GM12865 (cell line): ENCODE results near the gene LAMB4.

ENCODE experiments used
- DNase-seq: peaks from one replicate; pipeline ENCODE4 v3.0.0; 2010; ENCODE audit warnings: low read depth
- H3K4me3 ChIP-seq: 2 replicates; pipeline ENCODE4 v1.5.1; 2011; ENCODE audit warnings: mild to moderate bottlenecking, low read depth, low read length, control low read depth
- TF ChIP-seq, protein P1 (sequence below): IDR thresholded peaks from 2 replicates; pipeline ENCODE4 v1.5.1; 2011; ENCODE audit warnings: low read length, control low read depth, low read depth, inconsistent platforms; ENCODE audit not compliant: insufficient read depth; ENCODE audit errors: missing control alignments

The LAMB4 gene

DNA sequence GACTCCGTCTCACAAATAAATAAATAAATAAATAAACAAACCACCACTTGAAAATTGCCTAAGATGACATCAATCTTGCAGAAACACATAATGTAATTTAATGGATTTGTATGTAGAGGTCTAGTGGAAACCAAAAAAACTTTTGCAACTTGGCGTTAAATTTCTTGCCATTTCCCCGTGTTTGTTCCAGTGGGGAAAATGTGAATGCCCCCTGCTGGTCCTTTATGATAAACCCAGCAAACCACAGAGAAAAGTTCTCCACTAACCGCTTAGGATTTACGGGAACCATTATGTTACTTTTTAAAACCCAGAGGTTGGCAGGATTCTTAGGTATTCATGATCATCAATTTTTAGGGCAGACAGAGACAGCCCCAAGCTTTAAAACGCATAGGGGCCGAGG lies 32.5 kb downstream of the LAMB4 start:
- peak; percentile 7 for DNase-seq
- H3K4me3 ChIP-seq, result no peak overlapping the region
- TF ChIP-seq, protein P1, sequence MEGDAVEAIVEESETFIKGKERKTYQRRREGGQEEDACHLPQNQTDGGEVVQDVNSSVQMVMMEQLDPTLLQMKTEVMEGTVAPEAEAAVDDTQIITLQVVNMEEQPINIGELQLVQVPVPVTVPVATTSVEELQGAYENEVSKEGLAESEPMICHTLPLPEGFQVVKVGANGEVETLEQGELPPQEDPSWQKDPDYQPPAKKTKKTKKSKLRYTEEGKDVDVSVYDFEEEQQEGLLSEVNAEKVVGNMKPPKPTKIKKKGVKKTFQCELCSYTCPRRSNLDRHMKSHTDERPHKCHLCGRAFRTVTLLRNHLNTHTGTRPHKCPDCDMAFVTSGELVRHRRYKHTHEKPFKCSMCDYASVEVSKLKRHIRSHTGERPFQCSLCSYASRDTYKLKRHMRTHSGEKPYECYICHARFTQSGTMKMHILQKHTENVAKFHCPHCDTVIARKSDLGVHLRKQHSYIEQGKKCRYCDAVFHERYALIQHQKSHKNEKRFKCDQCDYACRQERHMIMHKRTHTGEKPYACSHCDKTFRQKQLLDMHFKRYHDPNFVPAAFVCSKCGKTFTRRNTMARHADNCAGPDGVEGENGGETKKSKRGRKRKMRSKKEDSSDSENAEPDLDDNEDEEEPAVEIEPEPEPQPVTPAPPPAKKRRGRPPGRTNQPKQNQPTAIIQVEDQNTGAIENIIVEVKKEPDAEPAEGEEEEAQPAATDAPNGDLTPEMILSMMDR, result peak; percentile 24

DNA sequence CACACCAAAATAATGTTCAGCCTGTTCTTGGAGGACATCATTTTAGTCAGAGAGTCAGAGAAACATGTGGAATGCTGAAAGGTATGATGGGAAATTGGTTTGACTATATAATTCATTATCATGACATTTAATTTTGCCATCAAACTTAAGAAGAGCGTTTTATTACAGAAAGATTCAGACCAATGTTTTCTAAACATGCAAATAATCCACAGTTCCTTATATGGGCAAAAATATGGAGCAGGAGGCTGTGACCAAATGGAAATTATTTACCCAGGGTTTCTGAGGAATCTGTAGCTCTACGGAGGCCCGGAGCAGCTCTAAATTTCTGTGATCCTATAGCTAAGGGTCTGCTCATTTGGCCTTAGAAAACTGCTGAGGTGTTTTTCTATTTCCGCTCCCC lies 33.2 kb downstream of the LAMB4 start:
- DNase-seq, result no peak
- TF ChIP-seq, protein P1, result no peak
- no peak overlapping the region for H3K4me3 ChIP-seq

DNA sequence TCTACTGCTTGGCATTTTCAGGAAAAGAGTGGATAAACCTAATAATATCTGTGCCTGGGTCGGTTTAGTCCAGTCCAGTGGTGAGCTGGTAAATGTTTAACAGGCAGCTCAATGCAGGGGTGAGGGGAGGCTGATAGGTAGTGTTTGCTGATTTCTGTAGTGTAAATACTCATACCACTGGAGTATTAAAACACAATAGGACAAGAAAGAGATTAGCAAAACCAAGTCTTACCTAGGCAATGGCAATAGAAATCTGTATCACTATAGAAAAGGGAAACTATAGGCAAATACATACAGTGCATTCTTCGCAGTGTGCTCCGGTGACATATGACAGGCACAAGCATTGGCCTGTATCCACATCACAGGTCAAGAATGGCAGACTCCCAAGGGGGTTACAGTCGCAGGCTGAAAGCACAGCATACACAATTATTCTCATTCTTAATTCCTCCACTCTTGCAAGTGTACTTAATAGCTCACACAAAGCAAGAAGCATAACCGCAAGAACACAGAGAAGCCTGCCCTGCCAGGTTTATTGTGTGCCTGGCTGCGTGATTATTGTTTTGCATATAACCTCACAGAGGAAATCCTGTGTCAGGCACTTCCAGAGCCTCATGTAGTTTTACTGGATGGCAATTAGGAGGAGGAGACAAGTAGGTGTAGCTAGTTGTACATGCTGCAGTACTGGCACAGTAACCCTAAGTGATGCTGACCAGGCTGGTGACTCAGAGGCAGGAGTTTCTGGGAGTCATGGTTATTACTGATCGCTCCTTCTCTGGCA lies 35.0 kb downstream of the LAMB4 start:
- TF ChIP-seq, protein P1, result no peak
- no peak overlapping the region for H3K4me3 ChIP-seq
- DNase-seq, result no peak

DNA sequence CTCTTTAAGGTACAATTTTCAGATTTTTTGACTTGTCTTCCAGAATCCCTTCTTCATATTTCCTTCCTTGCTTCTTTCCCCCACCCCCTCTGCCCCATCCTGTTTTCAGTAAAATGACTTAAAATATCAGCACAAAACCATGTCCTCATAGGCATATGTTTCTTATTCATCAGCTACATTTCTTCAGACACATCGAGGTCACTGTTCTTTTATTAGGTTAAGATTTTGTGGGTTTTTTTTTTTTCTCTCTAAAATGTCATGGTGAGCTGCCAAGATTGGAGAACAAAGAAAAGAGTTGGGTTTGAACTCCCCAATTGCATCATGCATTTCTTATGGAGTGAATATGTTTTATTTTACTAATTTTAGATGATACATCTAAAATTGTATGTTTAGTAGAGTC lies 35.8 kb downstream of the LAMB4 start:
- DNase-seq, result no peak
- TF ChIP-seq, protein P1, result no peak
- no peak overlapping the region for H3K4me3 ChIP-seq

DNA sequence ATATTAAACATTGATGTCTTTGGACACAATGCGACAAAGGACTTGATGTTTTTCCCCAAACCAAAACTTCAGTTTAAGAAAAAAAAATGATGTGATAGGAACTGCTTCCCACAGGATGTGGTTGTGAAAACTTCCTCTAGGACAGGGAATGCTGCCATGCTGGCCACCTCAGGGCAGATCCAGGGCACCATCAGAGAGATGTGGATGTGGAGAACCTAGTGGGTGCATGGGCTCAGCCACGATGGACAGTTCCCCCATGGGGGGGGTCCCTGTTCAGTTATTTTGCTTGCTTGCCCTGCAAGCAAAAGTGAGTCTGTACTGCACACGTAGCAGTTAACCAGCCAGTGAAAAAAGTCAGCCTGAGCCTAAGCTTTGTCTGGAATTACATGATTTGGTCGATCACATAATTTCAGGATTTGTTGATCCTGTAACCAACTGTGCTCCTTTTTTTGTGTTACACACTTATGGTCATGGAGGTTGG lies 36.3 kb downstream of the LAMB4 start:
- TF ChIP-seq, protein P1, result no peak
- H3K4me3 ChIP-seq, result no peak overlapping the region
- no peak for DNase-seq

DNA sequence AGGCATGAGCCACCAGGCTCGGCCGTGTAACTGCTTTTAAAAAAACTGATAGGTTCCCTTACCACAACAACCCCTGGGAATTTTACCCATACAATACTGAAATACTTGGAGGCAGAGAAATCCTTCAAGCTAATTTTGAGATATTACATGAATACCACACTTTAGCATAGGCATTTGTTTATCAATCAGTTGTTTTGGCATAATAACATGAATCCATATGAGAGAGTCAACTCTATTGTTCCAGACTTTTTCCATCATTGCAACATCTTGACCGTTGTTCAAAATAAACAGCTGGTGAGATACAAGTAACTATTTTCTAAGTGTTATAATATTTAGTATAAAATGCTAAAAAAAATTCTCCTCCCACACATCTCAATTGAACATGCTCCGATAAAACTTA lies 36.8 kb downstream of the LAMB4 start:
- H3K4me3 ChIP-seq, result no peak overlapping the region
- DNase-seq, result no peak
- TF ChIP-seq, protein P1, result no peak

DNA sequence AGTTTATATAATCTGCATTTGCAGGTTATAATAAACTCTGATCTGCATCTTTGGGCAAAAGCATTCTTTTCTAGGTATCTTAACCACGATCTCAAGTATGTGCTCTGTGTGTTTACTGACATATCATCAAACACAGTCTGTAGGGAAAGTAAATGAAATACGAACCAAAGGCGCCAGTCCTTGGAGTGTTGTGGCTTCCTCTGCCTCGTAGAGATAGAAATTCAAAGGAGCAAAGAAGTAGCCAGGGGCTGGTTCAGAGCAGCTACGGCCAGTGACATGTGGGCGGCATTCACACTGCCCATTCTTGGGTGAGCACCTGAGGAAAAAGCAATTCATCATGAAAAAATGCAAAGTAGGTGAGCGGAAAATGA lies 38.7 kb downstream of the LAMB4 start:
- DNase-seq, result no peak
- H3K4me3 ChIP-seq, result no peak overlapping the region
- TF ChIP-seq, protein P1, result no peak
